Endothelial cell of umbilical vein (primary cell): ENCODE results near the gene PTTG1.
"Not testable (repeated sequence)": the region's sequence is repeated elsewhere in the genome, so short reads cannot be mapped to it uniquely, and the experiment has no call there.

Experiments
- JUN ChIP-seq: IDR thresholded peaks from 2 replicates; pipeline ENCODE4 v1.6.1; 2011; ENCODE audit warnings: borderline replicate concordance, low read depth; ENCODE audit not compliant: insufficient read length, insufficient read depth
- MAX ChIP-seq: IDR thresholded peaks from 2 replicates; pipeline ENCODE4 v1.6.1; 2011; ENCODE audit not compliant: insufficient read depth, insufficient read length
- TF ChIP-seq, protein P1 (sequence below), 2 donors: IDR thresholded peaks; 1 replicate in 1 of 2; 2 replicates in 1 of 2; pipeline ENCODE4 v1.5.1; 2011; ENCODE audit warnings: low read length in 2 of 2, mild to moderate bottlenecking in 2 of 2, moderate library complexity in 2 of 2, control low read depth in 1 of 2, inconsistent platforms in 1 of 2, low read depth in 1 of 2; ENCODE audit not compliant: insufficient read depth in 1 of 2; ENCODE audit errors: extremely low read depth in 1 of 2

DNA sequence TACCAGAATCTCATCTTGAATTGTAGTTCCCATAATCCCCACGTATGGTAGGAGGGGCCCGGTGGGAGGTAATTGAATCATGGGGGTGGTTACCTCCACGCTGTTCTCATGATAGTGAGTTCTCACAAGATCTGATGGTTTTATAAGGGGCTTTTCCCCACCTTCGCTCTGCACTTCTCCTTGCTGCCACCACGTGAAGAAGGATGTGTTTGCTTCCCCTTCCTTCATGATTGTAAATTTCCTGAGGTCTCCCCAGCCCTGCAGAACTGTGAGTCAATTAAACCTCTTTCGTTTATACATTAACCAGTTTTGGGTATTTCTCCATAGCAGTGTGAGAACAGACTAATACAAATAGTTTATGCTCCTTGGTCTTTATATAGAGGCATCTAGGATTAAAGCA, 15.0 kb downstream of the PTTG1 start:
- TF ChIP-seq, protein P1, sequence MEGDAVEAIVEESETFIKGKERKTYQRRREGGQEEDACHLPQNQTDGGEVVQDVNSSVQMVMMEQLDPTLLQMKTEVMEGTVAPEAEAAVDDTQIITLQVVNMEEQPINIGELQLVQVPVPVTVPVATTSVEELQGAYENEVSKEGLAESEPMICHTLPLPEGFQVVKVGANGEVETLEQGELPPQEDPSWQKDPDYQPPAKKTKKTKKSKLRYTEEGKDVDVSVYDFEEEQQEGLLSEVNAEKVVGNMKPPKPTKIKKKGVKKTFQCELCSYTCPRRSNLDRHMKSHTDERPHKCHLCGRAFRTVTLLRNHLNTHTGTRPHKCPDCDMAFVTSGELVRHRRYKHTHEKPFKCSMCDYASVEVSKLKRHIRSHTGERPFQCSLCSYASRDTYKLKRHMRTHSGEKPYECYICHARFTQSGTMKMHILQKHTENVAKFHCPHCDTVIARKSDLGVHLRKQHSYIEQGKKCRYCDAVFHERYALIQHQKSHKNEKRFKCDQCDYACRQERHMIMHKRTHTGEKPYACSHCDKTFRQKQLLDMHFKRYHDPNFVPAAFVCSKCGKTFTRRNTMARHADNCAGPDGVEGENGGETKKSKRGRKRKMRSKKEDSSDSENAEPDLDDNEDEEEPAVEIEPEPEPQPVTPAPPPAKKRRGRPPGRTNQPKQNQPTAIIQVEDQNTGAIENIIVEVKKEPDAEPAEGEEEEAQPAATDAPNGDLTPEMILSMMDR (IDR thresholded peaks at IDR 0.05; ENCODE audit: extremely low read depth in 1 of 2, insufficient read depth in 1 of 2, low read depth in 1 of 2, low read length in 2 of 2), result not testable (repeated sequence)
- not testable (repeated sequence) for TF ChIP-seq MAX, JUN
